HEK293T (cell line): ENCODE data around the gene DARS2.

Experiments
- ARNT ChIP-seq: fragments of 450-650 bp; IDR thresholded peaks from 2 replicates; pipeline ENCODE4 v1.6.1; 2017; ENCODE audit warnings: mild to moderate bottlenecking
- CTBP1 ChIP-seq: fragments of 450-650 bp; IDR thresholded peaks from 2 replicates; pipeline ENCODE4 v1.6.1; 2016; ENCODE audit warnings: borderline replicate concordance
- SP1 ChIP-seq: fragments of 450-650 bp; IDR thresholded peaks from 2 replicates; pipeline ENCODE4 v1.6.1; 2017

GRCh38 chr1:173900992-173901391 lies 76.5 kb downstream of the DARS2 start:
- no peak for TF ChIP-seq ARNT
- no peak for TF ChIP-seq SP1
- no peak for TF ChIP-seq CTBP1
